Measurements from ENCODE around the gene TMTC4.

Gene TMTC4

GRCh38 chr13:100630555-100630954 lies 44.0 kb downstream of the TMTC4 start:
- ATAC-seq: no peak
- TF ChIP-seq BACH2 (CRISPR knock-in tag; IDR thresholded peaks at IDR 0.05; ENCODE audit: borderline replicate concordance) (no peak), GLIS3 (CRISPR knock-in tag; IDR thresholded peaks at IDR 0.05) (no peak), TCF4 (CRISPR knock-in tag; IDR thresholded peaks at IDR 0.05; ENCODE audit: borderline replicate concordance) (no peak), CSDC2 (CRISPR knock-in tag; IDR thresholded peaks at IDR 0.05) (no peak), ZNF565 (CRISPR knock-in tag; conservative IDR thresholded peaks at IDR 0.05; ENCODE audit: low read depth) (no peak), ZFP3 (CRISPR knock-in tag; IDR thresholded peaks at IDR 0.05) (no peak), SNAI2 (CRISPR knock-in tag; IDR thresholded peaks at IDR 0.05) (no peak), ARNTL (CRISPR knock-in tag; IDR thresholded peaks at IDR 0.05; ENCODE audit: borderline replicate concordance, low read depth) (no peak), ESRRG (CRISPR knock-in tag; IDR thresholded peaks at IDR 0.05) (no peak), RARB (CRISPR knock-in tag; IDR thresholded peaks at IDR 0.05) (no peak), ZNF70 (CRISPR knock-in tag; IDR thresholded peaks at IDR 0.05) (no peak), CSRNP3 (CRISPR knock-in tag; IDR thresholded peaks at IDR 0.05) (no peak)
- TF ChIP-seq, protein P1, sequence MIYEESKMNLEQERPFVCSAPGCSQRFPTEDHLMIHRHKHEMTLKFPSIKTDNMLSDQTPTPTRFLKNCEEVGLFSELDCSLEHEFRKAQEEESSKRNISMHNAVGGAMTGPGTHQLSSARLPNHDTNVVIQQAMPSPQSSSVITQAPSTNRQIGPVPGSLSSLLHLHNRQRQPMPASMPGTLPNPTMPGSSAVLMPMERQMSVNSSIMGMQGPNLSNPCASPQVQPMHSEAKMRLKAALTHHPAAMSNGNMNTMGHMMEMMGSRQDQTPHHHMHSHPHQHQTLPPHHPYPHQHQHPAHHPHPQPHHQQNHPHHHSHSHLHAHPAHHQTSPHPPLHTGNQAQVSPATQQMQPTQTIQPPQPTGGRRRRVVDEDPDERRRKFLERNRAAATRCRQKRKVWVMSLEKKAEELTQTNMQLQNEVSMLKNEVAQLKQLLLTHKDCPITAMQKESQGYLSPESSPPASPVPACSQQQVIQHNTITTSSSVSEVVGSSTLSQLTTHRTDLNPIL (CRISPR knock-in tag; IDR thresholded peaks at IDR 0.05; ENCODE audit: low read depth): no peak

- TF ChIP-seq OSR1 (CRISPR knock-in tag; IDR thresholded peaks at IDR 0.05) (no peak), ZNF565 (CRISPR knock-in tag; conservative IDR thresholded peaks at IDR 0.05; ENCODE audit: low read depth) (no peak), CSDC2 (CRISPR knock-in tag; IDR thresholded peaks at IDR 0.05) (no peak), PPARA (CRISPR knock-in tag; IDR thresholded peaks at IDR 0.05; ENCODE audit: borderline replicate concordance) (no peak), SNAI2 (CRISPR knock-in tag; IDR thresholded peaks at IDR 0.05) (no peak), ISL1 (CRISPR knock-in tag; IDR thresholded peaks at IDR 0.05) (no peak), ZNF8 (CRISPR knock-in tag; IDR thresholded peaks at IDR 0.05) (no peak), ARNTL (CRISPR knock-in tag; IDR thresholded peaks at IDR 0.05; ENCODE audit: borderline replicate concordance, low read depth) (no peak), RARB (CRISPR knock-in tag; IDR thresholded peaks at IDR 0.05) (no peak), GLIS3 (CRISPR knock-in tag; IDR thresholded peaks at IDR 0.05) (no peak), ESRRG (CRISPR knock-in tag; IDR thresholded peaks at IDR 0.05) (no peak), BACH2 (CRISPR knock-in tag; IDR thresholded peaks at IDR 0.05; ENCODE audit: borderline replicate concordance) (no peak), ZFP3 (CRISPR knock-in tag; IDR thresholded peaks at IDR 0.05) (no peak), ZFP30 (CRISPR knock-in tag; IDR thresholded peaks at IDR 0.05) (no peak), ZC3H10 (CRISPR knock-in tag; IDR thresholded peaks at IDR 0.05) (no peak), ZNF70 (CRISPR knock-in tag; IDR thresholded peaks at IDR 0.05) (no peak), CSRNP3 (CRISPR knock-in tag; IDR thresholded peaks at IDR 0.05) (no peak)
- TF ChIP-seq, protein P2, sequence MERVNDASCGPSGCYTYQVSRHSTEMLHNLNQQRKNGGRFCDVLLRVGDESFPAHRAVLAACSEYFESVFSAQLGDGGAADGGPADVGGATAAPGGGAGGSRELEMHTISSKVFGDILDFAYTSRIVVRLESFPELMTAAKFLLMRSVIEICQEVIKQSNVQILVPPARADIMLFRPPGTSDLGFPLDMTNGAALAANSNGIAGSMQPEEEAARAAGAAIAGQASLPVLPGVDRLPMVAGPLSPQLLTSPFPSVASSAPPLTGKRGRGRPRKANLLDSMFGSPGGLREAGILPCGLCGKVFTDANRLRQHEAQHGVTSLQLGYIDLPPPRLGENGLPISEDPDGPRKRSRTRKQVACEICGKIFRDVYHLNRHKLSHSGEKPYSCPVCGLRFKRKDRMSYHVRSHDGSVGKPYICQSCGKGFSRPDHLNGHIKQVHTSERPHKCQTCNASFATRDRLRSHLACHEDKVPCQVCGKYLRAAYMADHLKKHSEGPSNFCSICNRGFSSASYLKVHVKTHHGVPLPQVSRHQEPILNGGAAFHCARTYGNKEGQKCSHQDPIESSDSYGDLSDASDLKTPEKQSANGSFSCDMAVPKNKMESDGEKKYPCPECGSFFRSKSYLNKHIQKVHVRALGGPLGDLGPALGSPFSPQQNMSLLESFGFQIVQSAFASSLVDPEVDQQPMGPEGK (CRISPR knock-in tag; IDR thresholded peaks at IDR 0.05; ENCODE audit: borderline replicate concordance): no peak
- no peak for ATAC-seq
These were observed 47.5 kb downstream of the TMTC4 start for GRCh38 chr13:100627120-100627519.

GRCh38 chr13:100625447-100625846 lies 49.1 kb downstream of the TMTC4 start:
- ATAC-seq: no peak
- TF ChIP-seq ZFP30 (CRISPR knock-in tag; IDR thresholded peaks at IDR 0.05): no peak
- no peak for TF ChIP-seq ZNF70 (CRISPR knock-in tag; IDR thresholded peaks at IDR 0.05)
- TF ChIP-seq, protein P3, sequence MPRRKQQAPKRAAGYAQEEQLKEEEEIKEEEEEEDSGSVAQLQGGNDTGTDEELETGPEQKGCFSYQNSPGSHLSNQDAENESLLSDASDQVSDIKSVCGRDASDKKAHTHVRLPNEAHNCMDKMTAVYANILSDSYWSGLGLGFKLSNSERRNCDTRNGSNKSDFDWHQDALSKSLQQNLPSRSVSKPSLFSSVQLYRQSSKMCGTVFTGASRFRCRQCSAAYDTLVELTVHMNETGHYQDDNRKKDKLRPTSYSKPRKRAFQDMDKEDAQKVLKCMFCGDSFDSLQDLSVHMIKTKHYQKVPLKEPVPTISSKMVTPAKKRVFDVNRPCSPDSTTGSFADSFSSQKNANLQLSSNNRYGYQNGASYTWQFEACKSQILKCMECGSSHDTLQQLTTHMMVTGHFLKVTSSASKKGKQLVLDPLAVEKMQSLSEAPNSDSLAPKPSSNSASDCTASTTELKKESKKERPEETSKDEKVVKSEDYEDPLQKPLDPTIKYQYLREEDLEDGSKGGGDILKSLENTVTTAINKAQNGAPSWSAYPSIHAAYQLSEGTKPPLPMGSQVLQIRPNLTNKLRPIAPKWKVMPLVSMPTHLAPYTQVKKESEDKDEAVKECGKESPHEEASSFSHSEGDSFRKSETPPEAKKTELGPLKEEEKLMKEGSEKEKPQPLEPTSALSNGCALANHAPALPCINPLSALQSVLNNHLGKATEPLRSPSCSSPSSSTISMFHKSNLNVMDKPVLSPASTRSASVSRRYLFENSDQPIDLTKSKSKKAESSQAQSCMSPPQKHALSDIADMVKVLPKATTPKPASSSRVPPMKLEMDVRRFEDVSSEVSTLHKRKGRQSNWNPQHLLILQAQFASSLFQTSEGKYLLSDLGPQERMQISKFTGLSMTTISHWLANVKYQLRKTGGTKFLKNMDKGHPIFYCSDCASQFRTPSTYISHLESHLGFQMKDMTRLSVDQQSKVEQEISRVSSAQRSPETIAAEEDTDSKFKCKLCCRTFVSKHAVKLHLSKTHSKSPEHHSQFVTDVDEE (CRISPR knock-in tag; IDR thresholded peaks at IDR 0.05): no peak
- no peak for TF ChIP-seq ESRRG (CRISPR knock-in tag; IDR thresholded peaks at IDR 0.05)
- TF ChIP-seq RARB (CRISPR knock-in tag; IDR thresholded peaks at IDR 0.05): no peak
- TF ChIP-seq ZNF8 (CRISPR knock-in tag; IDR thresholded peaks at IDR 0.05): no peak
